Embryonic facial prominence (tissue), 1 donor: ENCODE results near the gene EXOC6B.

Experiments used
- DNase-seq: peaks from one replicate; pipeline ENCODE4 v3.0.0-alpha.2; 2016; ENCODE audit errors: extremely low spot score

Gene EXOC6B

DNA sequence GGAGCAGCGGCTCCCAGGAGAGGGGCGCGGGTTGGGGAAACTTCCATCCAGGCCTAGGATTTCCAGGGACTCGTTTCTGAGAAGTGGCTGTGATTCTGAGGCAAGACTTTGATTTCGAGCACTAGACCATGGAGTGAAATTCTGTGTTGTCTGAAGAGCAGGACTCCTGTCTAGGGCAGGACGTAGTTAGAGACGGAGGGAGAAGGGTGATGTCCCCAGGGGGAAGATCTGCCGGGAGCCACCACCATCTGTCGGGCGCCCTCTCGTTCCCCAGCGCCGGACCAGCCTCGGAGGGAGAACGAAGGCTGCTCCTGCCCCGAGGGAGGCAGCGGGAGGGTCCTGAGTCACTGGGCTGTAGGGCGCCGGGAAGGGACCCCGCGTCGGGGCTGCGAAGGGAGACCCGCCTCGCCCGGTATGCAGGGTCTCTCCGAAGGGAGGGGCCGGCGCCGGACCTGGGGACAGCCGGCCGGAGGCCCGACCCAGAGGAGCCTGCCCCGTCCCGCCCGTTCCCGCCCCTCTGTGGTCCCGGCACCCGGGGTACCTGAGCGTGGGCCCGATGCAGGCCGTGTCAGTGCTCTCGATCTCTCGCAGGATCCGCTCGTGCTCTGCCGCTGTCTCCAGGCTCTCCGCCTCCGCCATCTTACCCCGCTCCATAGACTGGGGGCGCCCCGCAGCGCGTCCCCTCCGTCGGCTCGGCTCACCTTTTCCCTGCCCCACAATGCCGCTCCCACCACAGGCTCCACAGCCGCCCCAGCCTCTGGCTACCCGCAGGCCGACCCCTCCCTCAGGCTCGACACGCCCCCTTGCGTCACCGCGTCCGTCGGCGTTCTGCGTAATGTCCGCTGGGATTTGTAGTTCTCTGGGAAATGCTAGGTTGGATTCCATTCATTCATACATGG lies at the start of gene EXOC6B:
Gene EXOC6B (minus strand): TSS at position 777 of the 899 bp plus-strand sequence.
- DNase-seq, result peak; percentile 78

DNA sequence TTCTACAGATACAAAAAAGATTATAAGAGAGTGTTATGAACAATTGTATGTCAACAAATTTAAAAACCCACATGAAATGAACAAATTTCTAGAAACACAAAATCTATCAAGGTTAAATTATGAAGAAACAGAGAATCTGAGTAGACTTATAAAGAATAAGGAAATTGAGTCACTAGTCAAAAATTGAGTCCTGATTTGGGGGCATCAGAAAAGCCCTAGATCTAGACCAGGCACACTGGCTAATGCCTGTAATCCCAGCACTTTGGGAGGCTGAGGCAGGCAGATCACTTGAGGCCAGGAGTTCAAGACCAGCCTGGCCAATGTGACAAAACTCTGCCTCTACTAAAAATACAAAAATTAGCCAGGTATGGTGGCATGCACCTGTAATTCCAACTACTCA lies 46.0 kb upstream of the EXOC6B start:
- DNase-seq, result no peak

DNA sequence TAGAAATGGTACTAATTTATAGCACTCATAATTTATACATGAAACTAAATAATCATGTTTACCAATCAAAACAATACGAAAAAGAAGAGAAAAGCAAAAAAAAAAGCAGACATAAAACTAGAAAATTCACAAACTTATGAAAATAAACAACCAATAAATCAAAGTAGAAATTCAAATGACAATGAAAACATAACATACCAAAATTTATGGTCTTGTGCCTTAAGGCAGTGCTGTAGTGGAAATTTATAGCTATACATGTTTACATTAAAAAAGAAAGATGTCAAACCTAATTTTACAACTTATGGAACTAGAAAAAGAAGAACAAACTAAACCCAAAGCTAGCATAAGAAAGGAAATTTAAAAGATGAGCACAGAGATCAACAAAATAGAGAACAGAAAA lies 45.2 kb upstream of the EXOC6B start:
- DNase-seq, result no peak

DNA sequence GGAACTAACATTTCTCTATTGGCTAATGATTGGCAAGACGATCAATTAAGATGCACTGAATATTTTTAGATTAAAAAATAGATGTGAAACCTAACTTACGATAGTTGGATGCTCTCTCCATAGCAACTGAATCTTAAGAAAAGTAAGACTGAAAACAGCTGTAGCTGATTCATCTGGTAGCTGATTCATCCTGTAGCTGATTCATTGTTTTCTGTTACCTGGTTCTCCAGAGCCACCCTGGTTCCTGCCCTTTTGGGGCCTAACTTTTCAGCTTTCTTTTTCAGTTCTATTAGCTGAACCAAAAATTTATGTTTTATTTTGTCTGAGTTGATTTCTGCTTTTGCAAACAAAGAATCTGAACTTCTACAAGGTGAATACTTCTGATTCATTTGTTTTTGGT lies 38.7 kb upstream of the EXOC6B start:
- DNase-seq, result no peak

DNA sequence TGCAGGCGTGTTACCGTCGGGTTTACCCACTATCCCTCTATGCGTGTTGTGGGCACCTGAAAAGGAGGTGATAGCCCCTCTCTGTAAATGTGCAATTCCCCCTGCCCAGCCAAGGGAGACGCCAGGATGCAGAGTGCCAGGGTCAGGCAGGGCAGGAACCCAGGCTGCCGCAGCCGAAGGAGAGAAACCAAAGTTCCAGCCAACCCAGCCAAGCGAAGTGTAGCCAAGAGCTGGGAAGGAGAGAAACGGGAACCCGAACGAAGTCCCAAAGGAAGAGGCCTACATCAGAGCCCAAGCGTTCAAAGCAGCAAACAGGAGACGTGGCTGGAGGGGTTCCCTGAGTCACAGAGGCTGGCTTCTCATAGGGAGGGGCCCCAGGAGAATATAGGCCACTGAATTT lies 37.2 kb upstream of the EXOC6B start:
- DNase-seq, result no peak

DNA sequence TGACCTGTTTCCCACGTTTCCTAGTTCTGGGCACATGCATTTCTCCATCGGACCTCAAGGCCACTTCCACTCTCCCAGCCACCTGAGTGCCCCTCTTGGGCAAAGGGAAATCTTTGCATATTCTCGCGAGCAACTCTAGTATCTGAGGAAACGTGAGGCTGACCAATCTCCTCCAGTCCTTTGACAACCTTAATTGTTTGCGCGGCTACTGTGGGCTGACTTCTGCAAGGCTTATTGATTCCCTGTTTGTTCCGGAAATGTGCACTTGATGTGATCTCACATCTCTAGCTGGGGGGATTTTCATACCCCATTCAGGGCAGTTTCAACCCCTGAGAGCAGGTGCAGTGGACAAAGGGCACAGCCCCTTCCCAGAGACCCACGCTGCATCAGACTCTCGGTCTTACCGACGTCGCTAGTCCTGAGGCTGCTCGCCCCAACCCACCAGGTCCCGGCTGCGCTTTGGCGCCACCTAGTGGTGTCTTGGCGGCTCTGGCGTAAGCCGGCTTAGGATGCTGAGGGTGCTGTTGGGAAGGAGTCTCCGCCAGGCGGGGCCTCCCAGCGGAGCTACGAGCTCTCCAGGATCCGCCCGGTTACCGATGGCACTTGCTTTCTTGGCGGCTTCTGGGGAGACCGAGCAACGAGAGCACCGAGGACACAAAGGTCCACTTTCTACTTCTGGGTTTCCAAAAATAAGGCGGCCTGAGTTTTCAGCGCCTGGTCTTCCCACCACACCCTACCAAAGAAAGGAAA lies 36.6 kb upstream of the EXOC6B start:
- peak; percentile 20 for DNase-seq

DNA sequence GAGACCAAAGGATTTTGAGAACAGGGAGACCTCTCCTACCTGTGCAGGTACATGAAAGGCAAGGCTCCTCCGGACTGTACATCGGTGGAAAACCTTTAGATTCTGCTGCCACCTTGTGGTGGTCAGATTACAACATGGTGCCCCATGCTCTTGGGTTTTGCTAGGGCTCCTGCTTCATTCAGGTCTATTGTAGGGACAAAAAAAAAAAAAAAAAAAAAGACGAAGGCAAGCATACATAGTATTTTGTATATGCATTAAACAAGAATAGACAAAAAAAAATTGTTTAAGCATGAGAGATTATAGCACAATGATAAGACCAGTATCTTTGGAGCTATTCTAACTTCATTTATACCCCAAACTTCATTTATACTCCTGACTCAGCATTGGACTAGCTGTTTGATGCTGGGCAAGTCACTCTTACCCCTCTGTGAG lies 34.0 kb upstream of the EXOC6B start:
- DNase-seq, result peak; percentile 25

DNA sequence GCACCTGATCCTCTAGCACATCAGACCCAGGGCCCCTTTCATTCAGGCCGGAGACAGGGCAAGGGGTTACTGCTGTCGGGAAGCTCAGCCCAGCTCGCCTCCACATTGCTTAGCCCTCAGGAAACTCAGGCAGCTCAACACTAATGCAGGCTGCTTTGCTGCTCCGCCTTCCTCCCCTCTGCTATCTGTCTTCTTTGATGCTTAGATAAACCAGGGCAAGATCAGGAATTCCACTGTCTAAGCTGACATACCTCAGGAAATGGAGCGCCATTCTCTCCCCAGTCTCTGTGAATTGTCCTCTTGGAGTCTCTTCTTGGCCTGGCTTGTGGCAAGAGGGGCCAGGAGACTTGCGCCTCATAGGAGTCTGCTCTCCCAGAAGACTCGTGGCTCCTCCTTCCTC lies 25.5 kb upstream of the EXOC6B start:
- no peak for DNase-seq

DNA sequence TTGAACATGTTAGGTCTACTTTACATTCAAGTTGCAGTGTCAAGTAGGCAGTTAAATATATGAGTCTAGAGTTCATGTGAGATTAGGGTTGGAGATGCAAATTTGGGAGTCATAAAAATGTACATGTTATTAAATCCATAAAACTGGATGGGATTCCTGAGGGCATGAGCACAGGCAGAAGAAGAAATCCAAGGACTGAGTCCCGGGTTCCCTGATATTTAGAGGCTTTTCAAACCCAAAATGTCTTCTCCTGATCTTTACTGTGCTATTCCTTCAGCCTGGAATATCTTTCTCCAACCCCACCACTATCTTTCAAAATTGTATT lies 23.3 kb upstream of the EXOC6B start:
- DNase-seq, result no peak

DNA sequence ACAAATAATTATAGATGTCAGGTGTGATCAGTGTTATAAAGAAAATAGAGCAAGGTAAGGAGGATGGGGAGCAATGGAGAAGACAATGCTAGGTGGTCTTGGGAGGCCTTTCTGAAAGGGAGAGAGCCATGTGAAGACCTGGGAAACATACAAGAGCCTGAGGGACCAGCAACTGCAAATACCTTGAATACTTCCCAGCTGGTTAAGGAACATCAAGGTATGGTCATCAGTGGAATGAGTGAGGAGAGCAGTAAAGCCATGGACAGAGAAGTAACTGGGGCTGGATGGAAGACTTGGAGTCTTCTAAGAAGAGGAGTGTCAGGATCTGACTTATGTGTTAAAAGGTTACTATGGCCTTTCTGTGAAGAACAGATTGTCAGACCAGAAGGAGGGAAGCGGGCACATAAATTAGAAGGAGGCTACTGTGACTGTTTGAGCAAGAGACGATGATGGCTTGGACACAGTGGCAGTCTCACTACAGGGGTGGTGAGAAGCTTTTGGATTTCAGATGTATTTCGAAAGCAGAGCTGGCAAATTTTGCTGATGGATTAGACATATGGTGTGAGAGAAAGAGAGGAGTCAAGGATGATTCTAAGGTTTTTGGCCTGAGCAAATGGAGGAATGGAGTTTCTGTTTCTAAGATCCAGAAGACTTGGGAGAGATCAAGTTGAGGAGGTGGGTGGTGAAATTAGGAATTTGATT lies 22.8 kb upstream of the EXOC6B start:
- DNase-seq, result no peak

DNA sequence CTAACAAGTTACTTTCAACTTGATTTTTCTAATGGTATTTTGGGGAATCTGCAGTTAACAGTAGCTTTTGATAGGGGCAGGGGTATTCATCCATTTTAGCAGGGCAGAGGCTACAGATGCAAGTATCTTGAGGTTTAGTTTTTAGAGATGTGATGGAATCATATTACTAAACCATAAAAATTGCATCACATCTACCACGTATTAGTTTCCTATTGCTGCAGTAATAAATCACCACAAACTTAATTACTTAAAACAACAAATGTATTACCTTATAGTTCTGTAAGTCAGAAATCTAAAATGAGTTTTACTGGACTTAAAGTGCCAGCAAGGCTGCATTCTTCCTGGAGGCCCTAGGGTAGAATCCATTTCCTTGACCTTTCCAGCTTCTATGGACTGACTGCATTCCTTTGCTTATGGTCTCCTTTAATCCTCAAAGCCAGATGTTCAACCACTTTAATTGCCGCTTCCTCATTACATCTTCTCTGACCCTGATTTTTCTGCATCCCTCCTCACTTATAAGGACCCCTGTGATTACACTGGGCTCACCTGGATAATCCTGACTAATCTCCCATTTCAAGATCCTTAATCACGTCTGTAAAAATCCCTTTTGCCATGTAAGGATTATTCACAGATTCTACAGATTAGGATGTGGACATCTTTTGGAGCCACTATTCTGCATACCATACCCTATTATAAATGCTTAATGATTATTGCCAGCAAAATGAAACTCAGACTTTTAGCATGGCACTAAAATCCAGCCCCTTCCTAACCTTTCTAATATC lies 21.9 kb upstream of the EXOC6B start:
- no peak for DNase-seq

DNA sequence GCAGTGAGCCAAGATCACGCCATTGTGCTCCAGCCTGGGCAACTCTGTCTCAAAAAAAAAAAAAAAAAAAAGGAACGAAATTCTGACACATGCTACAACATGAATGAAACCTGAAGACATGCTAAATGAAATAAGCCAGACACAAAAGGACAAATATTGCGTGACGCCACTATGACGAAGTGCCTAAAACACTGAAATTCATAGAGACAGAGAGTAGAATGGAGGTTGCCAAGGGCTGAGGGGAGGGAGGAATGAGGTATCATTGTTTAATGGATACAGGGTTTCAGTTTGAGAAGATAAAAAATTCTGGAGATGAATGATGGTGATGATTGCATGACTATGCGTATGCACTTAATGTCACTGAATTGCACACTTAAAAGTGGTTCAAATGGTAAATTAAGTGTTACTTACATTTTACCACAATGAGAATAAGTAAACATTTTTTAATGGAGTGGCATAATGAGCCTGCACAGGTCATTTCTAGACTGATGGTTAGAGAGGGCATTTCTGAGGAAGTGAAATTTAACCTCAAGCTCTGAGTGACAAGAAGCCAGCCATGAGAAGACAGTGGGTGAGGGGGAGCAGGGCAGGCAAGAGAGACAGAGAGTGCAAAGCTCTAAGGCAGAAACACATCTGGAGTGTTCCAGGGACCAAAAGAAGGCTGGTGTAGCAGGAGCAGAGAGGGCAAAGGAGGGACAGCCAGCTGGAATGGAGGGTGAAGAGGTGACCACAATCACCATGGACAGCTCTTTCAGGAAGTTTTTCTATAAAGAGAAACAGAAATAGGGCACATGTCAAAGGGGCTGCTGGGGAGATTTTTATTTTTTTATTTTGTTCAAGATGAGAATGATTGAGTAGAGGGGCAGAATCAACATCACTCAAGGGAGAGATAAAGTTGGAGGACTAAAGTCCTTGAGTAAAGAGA lies 20.6 kb upstream of the EXOC6B start:
- DNase-seq, result no peak

DNA sequence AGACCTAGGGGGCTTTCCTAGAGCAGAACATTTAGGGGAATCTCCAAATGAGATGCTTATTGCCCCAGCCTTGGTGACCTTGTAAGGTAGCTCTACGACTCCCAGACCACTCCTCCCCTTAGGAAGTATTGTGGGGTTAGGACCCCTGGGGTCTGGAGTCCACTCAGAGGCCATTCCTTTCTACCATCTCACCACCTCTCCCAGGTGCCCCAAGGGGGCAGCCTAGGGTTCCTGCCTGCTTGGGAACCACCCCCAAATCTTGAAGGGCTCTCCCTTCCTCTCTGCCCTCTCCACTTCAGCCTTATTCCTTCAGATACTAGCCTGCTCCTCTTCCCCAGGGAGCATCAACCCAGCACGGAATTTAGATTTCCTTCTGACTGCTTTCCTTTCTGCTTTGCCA lies 17.5 kb upstream of the EXOC6B start:
- DNase-seq, result no peak

DNA sequence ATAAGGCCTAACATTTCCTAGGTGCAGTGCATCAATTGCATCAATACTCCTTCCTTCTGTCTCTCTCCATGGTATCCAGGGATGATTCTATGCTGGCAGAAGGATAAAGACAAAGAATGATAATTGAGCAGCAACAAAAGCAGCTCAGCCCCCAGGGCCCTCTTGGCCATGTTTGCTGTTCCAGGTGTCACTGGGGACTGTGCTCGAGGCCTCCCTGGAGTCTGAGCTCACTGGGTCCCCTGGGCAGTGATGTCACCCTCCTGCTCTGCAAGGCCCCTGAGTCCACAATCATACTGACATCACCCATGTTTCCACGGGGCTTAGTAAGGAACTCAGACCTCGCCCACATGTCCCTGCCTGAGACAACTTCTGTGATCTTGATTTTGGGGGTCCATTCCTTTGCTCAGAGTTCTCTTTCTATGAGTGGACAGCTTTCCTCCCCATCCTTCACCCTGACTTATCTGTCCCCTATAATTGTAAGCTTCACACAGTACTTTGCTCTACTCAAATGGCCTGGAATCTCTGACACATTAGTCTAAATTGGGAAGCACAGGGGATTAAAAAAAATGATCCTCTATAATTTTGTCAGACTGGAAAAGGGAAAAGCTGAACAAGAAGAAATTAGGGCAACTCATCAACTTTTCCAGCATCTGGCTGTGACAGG lies 15.8 kb upstream of the EXOC6B start:
- no peak for DNase-seq

DNA sequence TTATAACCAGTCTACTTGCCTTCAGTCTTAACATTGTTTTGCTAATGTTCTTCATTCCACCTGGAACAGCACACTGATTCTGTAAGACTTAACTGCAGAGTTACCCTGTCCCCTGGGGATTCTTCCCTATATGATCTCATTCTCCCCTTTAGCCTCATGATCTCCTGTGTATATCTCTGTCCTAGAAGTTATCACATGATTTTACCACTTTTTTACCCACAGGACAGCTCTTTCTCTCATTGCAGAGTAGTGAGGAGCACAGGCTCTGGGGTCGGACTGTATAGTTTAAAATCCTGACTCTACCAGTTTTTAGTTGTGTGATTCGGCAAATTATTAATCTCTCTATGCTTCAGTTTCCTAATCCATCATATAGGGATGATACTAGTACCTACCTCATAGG lies 14.2 kb upstream of the EXOC6B start:
- no peak for DNase-seq

DNA sequence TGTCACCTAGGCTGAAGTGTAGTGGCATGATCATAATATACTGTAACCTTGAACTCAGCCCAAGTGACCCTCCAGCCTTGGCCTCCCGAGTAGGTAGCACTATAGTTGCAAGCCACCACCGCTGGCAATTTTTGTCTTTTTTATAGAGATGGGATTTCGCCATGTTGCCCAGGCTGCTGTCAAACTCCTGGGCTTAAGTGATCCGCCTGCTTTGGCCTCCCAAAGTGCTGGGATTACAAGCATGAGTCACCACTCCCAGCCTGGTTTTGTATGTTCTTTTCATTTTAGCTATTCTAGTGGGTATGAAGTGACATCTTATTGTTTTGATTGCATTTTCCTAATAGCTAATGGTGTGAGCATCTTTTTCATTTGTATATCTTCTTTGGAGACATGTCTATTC lies 11.3 kb upstream of the EXOC6B start:
- no peak for DNase-seq

DNA sequence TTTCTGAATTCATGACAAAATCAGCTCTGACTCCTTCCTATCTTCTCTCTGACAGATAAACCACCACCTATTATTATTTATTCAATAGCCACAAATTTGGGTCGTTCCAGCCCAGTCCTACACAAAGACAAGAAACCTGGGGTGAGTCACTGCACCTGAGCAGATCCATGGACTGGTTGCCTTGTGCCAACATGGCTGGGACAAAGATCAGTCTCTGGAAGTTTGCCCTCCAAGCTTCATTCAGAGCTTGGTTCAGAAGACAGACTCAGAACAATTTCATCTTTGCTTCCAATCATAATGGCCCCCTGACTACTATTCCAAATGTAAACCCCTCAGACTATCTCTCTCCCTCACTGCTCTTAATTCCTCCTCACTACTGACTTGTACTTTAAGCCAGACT lies 9.6 kb upstream of the EXOC6B start:
- DNase-seq, result no peak

DNA sequence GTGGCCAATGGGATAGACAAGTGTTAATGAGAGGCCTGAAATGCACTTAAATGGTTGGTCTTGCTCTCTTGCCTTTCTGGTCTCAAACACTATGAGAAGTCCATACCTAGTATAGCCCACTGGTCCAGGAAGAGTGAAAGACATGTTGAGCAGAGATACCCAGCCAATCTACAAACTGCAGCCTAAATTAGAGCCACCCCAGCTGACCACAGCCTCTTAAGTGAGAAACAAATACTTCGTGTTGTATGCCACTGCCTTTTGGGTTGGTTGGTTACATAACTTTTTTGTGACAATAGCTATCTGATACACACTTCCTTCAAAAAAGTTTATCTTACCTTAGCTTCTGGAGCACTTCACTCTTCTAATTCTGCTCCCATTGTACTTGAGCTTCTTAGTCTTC lies 8.8 kb upstream of the EXOC6B start:
- DNase-seq, result no peak

DNA sequence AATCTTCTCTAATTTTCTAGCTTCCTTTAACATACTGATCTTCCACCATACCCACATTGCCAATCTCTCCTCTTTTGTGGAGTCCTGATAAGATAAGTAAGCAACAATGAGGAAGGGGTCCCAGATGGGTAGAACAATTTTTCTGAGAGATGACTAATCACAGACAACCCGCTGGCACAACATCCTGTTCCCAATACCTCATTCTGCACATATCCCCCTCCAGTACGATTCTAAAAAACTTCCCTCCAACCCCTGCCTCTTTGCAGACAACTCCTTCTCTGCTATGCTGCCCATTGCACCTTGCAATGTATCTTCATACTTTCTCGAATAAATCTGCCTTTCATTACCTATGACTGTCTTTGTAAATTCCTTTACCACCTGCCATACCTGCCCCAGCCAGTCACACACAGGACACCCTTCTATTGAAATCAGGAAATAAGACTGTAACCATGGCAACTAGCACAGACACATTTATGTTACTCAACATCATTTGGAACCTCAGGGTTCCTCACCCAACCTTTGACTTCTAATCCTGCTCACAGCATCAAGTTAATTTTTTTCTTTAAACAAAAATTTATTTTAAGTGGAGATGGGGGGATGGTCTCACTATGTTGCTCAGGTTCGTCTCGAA lies 7.4 kb upstream of the EXOC6B start:
- no peak for DNase-seq

DNA sequence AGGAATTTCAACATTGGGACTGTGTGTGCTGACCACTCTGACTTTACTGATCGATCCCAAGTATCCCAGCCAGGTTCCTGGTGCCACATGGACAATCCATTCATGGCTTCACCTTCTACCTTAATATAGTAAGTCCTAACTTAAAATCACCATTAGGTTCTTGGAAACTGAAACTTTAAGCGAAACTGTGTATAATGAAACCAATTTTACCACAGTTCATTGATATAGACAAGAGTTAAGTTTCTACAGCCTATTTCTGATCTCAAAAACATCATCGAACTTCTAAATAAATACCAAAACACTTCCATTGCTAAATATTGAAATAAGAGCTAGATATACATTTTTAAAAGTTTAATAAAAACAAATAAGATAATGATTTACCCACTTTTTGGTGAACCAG lies 4.4 kb upstream of the EXOC6B start:
- no peak for DNase-seq
